Suprapubic skin (tissue), 4 donors: Measurements from ENCODE around the gene PIP5K1B.

ENCODE experiments used
- CTCF ChIP-seq, 2 donors: fragments of 200-600 bp in 1 of 2; fragments of 450-650 bp in 1 of 2; sonication (generic) in 1 of 2; IDR thresholded peaks; one replicate each; pipeline ENCODE4 v1.5.1; 2016 to 2019; ENCODE audit warnings: antibody characterized with exemption in 2 of 2, mild to moderate bottlenecking in 1 of 2, moderate library complexity in 1 of 2
- EP300 ChIP-seq: sonication (generic); formaldehyde crosslinking; IDR thresholded peaks from one replicate; pipeline ENCODE4 v1.6.1; 2017; ENCODE audit warnings: antibody characterized with exemption
- POLR2A ChIP-seq, 2 donors: fragments of 450-650 bp; IDR thresholded peaks; one replicate each; pipeline ENCODE4 v1.6.1; 2017; ENCODE audit warnings: antibody characterized with exemption in 2 of 2, mild to moderate bottlenecking in 2 of 2, moderate library complexity in 2 of 2
- POLR2AphosphoS5 ChIP-seq, 3 donors: sonication (generic); formaldehyde crosslinking; IDR thresholded peaks; one replicate each; pipeline ENCODE4 v1.6.1; 2017; ENCODE audit warnings: antibody characterized with exemption in 3 of 3

GRCh38 chr9:68978066-68978465 lies 273.0 kb downstream of the PIP5K1B start:
- TF ChIP-seq CTCF (IDR thresholded peaks at IDR 0.05) (no peak), EP300 (no peak), POLR2AphosphoS5 (IDR thresholded peaks at IDR 0.05) (no peak), POLR2A (IDR thresholded peaks at IDR 0.05) (no peak)
